Esophagus squamous epithelium (tissue), 4 donors: ENCODE measurements around the gene HMCN2.

ENCODE experiments used
- POLR2A ChIP-seq, 4 donors: fragments of 450-650 bp; IDR thresholded peaks; one replicate each; pipeline ENCODE4 v1.6.1; 2017; ENCODE audit warnings: antibody characterized with exemption in 4 of 4, mild to moderate bottlenecking in 4 of 4, moderate library complexity in 3 of 4
- TF ChIP-seq, protein P1 (sequence below), 6 experiments: fragments of 450-650 bp in 4 of 6; fragments of 200-600 bp in 2 of 6; sonication (generic) in 2 of 6; IDR thresholded peaks; one replicate each; pipeline ENCODE4 v1.5.1; 2016 to 2019; ENCODE audit warnings: antibody characterized with exemption in 6 of 6, mild to moderate bottlenecking in 4 of 6, moderate library complexity in 4 of 6

DNA sequence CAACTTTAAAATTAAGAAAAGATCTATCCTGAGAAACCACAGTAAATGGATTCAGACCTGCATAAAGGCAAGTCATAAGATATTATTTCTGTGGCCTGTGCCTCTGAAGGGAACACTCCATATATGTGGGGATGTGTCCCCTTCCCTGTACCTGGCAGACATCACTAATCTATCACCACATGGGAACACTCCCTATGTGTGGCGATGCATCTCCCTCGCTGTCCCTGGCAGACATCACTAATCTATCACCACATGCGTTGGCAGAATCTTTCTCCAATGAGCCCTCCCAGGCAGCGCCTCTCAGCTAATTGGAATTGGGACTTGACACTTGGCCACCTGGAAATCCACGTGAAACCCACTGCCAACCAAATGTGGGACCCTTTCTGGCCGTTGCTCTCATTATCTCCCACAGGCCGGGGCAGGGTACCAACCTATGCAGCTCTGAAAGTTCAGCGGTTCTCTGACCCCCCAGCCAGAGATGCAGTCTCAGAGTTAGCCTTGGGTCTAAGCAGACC lies 154.0 kb downstream of the HMCN2 start:
- TF ChIP-seq, protein P1, sequence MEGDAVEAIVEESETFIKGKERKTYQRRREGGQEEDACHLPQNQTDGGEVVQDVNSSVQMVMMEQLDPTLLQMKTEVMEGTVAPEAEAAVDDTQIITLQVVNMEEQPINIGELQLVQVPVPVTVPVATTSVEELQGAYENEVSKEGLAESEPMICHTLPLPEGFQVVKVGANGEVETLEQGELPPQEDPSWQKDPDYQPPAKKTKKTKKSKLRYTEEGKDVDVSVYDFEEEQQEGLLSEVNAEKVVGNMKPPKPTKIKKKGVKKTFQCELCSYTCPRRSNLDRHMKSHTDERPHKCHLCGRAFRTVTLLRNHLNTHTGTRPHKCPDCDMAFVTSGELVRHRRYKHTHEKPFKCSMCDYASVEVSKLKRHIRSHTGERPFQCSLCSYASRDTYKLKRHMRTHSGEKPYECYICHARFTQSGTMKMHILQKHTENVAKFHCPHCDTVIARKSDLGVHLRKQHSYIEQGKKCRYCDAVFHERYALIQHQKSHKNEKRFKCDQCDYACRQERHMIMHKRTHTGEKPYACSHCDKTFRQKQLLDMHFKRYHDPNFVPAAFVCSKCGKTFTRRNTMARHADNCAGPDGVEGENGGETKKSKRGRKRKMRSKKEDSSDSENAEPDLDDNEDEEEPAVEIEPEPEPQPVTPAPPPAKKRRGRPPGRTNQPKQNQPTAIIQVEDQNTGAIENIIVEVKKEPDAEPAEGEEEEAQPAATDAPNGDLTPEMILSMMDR (IDR thresholded peaks at IDR 0.05), result no peak
- TF ChIP-seq POLR2A (IDR thresholded peaks at IDR 0.05), result no peak
